ENCODE data around the gene SPHKAP.
"Not testable (repeated sequence)": the region's sequence is repeated elsewhere in the genome, so short reads cannot be mapped to it uniquely, and the experiment has no call there.

Gene SPHKAP

DNA sequence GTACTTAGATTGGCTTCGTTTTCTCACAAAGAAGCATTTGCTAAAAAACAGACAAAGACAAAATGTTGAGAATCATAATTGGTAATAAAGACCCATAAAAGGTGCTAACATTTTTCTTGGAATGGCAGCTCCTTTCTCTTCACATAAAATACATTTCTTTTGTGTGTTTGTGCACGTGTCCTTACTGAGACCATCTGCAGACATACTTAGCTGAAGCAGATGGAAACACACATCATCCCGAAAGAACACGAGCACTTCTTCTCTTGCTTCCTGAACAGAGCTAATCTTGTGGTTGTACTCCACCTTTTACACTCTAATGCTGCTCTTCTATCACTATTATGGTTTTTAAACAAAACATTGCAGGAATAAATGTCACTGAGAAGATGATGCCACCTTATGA, 142.5 kb downstream of the SPHKAP start:
- DNase-seq, result no peak

- no peak for DNase-seq
These were observed 143.6 kb downstream of the SPHKAP start for GRCh38 chr2:228037915-228038314.

DNA sequence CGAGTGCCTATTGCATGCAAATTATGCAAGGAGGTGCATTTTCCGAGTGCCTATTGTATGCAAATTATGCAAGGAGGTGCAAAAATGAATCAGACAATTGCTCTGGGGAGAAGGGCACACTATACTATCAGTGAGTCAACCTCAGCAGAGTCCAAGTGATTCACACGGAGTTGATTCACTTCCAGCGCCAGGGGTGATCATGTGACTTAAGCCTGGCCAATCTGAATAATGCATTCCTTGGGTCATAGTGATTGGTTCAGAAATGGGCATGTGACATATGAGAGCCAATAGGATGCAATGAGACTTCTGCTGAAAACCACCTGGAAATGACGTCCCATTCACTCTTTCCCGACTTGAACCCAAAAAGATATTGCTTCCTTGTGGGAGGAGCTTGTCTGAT, 157.9 kb downstream of the SPHKAP start:
- no peak for DNase-seq

DNA sequence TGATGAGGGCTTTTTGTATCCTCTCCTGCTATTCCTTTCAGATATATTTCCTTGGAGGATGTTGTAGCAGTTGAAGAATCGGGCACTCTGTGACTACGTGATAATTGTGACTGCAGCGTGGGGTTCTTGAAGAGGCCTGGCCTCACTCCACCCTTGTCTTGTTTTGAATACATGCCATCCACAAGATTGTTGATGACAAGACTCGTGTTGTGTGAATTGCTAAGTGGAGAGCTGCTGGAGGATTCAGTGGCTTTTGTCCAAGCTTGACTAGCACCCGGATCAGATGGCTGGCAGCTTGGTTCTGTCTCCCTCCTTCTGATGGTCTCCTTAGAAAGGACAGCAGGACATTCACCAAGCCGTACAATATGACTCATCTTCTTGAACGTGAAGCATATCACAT, 163.2 kb downstream of the SPHKAP start:
- no peak for DNase-seq

GRCh38 chr2:228017784-228018183, 163.7 kb downstream of the SPHKAP start:
- no peak for DNase-seq

DNA sequence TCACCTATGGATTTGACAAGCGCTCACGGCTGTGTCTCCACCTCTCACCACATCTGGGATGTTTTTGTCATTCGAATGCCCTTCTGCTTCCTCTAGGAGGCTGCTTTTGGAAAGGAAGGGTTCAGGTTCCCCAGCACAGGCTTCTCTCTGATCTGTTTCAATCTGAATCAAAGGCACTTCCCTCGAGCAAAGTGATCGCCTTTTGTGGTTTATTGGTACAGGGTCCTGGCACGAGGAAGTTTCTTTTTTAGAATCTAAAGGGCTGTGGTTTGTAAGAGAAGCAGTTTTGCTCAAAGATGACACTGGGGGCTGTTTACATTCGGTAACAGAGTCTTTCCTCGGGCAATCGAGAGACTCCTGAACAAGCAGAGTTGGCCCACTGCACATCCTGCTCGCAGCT, 165.1 kb downstream of the SPHKAP start:
- DNase-seq, result no peak

- DNase-seq, result no peak
These were observed 165.7 kb downstream of the SPHKAP start for GRCh38 chr2:228015741-228016140.

GRCh38 chr2:227996366-227996765, 185.1 kb downstream of the SPHKAP start:
- DNase-seq, result no peak

DNA sequence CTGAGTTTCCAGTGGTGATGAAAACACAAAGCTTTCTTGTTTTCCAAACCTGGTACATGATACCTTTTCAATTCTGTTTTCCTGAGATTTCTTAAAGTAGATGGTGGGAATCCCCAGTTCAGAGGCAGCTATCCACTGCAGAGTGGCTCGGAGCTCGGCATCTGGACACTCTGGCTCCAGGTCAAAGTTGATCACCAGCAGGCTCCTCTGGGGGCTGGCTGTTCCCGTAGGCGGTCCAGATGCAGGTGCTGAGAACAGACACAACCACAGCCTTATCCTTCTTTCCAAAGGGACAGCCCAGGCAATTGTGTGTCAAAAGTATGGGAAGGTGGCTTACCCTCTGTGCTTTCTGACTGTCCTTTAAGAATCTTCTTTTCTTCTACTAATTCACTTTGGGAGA, 190.6 kb downstream of the SPHKAP start:
- DNase-seq, result no peak

DNA sequence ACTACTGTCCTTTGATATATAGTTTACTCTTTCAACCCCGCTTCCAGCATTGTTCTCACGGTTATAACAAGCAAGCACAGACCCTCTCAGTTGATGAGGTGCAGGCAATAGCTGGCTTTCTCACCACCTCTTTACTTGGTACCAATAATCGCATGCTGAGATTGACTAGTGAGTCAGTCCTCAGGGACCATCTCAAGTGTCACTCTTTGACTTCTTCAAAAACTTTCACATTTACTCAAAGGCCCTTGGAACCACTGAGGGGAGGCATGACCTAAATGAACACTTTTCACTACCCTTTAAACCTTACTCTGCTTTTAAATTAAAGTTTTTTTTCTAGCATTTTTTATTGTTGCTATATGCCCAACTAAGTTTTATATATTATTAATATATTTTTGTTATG, 208.2 kb downstream of the SPHKAP start:
- DNase-seq, result no peak

GRCh38 chr2:227971619-227972230, 209.8 kb downstream of the SPHKAP start:
- no peak for DNase-seq

GRCh38 chr2:227960317-227960716, 221.2 kb downstream of the SPHKAP start:
- no peak for DNase-seq

GRCh38 chr2:227942965-227943364, 238.5 kb downstream of the SPHKAP start:
- DNase-seq, result no peak

GRCh38 chr2:227942021-227942420, 239.5 kb downstream of the SPHKAP start:
- DNase-seq, result no peak

- no peak for DNase-seq
These were observed 242.0 kb downstream of the SPHKAP start for GRCh38 chr2:227939271-227940027.

GRCh38 chr2:227936249-227936648, 245.2 kb downstream of the SPHKAP start:
- DNase-seq, result not testable (repeated sequence)

GRCh38 chr2:227933884-227934283, 247.6 kb downstream of the SPHKAP start:
- DNase-seq, result no peak

- DNase-seq, result no peak
These were observed 249.1 kb downstream of the SPHKAP start for GRCh38 chr2:227932403-227932802.

DNA sequence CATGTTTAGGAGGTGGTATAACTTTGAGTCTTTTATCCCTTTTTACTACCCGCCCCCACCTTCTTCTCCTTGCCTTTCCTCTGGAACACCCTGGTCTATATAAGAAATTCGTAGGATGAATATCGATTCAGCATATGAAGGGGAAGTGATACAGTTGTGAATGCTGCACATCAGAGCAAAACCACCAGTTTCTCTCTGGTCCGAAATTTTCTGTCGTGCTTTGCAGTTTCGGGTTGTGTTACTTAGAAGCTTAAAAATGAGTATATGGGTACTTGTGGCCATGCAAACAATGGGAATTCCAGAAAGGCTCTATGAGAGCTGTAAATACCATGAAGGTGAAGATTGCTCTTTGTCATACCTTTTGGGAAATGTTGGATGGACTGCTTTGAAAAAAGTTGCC, 249.5 kb downstream of the SPHKAP start:
- DNase-seq, result no peak

Data from right kidney (tissue), 1 donor.